GM12878 (cell line): Measurements from ENCODE around the gene CTSS. TPM values are rescaled to one million over a fixed set of nuclear protein-coding genes. Genes with fewer than 3 reads are reported as not detected.

Experiments
- ATAC-seq: fragments of 200-7000 bp; cut with Tn5 transposase; 3 replicates; pipeline ENCODE4 v1.9.1; 2020; ENCODE audit warnings: mild to moderate bottlenecking, moderate library complexity
- BruUV-seq: library from RNA; stranded (reverse); fragments of 400-500 nt; replicated peaks from 2 replicates; lab custom pipeline; 2021; lab: Mats Ljungman, UMichigan
- CTCF ChIA-PET: fragments of 300-600 bp; sonication (Branson Sonifier 250); formaldehyde crosslinking; extraction: SDS; loops from one replicate; lab custom pipeline; 2021; ENCODE audit warnings: inconsistent platforms; lab: Yijun Ruan, JAX
- POLR2A ChIA-PET: fragments of 350-600 bp; formaldehyde crosslinking; extraction: SDS; loops from one replicate; lab custom pipeline; 2021; ENCODE audit warnings: inconsistent platforms; lab: Charles Lee
- RAD21 ChIA-PET: fragments of 300-600 bp; sonication (Branson Sonifier 250); formaldehyde crosslinking; loops from one replicate; lab custom pipeline; 2023; ENCODE audit warnings: antibody characterized with exemption; ENCODE audit not compliant: unreplicated experiment; lab: Charles Lee
- SMC1A ChIA-PET: fragments of 300-600 bp; sonication (Branson Sonifier 250); formaldehyde crosslinking; loops from one replicate; lab custom pipeline; 2023; ENCODE audit not compliant: unreplicated experiment, uncharacterized antibody; lab: Charles Lee
- DNase-seq: peaks from one replicate; pipeline ENCODE4 v3.0.0-alpha.2; 2011; ENCODE audit warnings: low read depth, low spot score
- FAIRE-seq: peaks from 3 replicates; lab custom pipeline; 2011; peaks lifted over from hg19 to GRCh38; lab: Jason Lieb, UNC
- H2AFZ ChIP-seq: 2 replicates; pipeline ENCODE4 v1.6.0; 2011; ENCODE audit warnings: low read depth, low read length, control low read depth; ENCODE audit not compliant: control insufficient read depth
- H3K27ac ChIP-seq: 2 replicates; pipeline ENCODE4 v1.5.1; 2011; ENCODE audit warnings: control low read depth; ENCODE audit not compliant: control insufficient read depth, insufficient read depth
- H3K27me3 ChIP-seq, 2 experiments: replicated peaks in 1 of 2; 2 replicates each; pipeline versions ENCODE4 v1.6.0 to v1.6.1; 2011; ENCODE audit warnings: low read length in 1 of 2; ENCODE audit not compliant: control insufficient read depth in 2 of 2, insufficient read depth in 2 of 2
- H3K36me3 ChIP-seq, 2 experiments: 2 replicates each; pipeline ENCODE4 v1.5.1; 2011; ENCODE audit warnings: low read length in 1 of 2; ENCODE audit not compliant: control insufficient read depth in 2 of 2, insufficient read depth in 2 of 2
- H3K4me1 ChIP-seq: 2 replicates; pipeline ENCODE4 v1.6.1; 2011; ENCODE audit warnings: mild to moderate bottlenecking, low read length, moderate library complexity, mixed read lengths; ENCODE audit not compliant: control insufficient read depth, insufficient read depth
- H3K4me2 ChIP-seq: 2 replicates; pipeline ENCODE4 v1.6.0; 2011; ENCODE audit warnings: control low read depth; ENCODE audit not compliant: control insufficient read depth, insufficient read depth
- H3K4me3 ChIP-seq: fragments of 200-600 bp; sonication (generic); 2 replicates; pipeline ENCODE4 v1.5.1; 2016
- H3K79me2 ChIP-seq: 2 replicates; pipeline ENCODE4 v1.6.0; 2011; ENCODE audit warnings: low read length; ENCODE audit not compliant: control insufficient read depth, insufficient read depth
- H3K9ac ChIP-seq: 2 replicates; pipeline ENCODE4 v1.8.0; 2011; ENCODE audit warnings: low read length, control low read depth, mixed read lengths; ENCODE audit not compliant: control insufficient read depth, insufficient read depth
- H3K9me3 ChIP-seq: replicated peaks from 3 replicates; pipeline ENCODE4 v1.5.1; 2011; ENCODE audit warnings: mild to moderate bottlenecking, low read length; ENCODE audit not compliant: control insufficient read depth, insufficient read depth
- H4K20me1 ChIP-seq: 2 replicates; pipeline ENCODE4 v1.6.0; 2011; ENCODE audit not compliant: control insufficient read depth, insufficient read depth
- ASH2L ChIP-seq: fragments of 300-600, 200-600 bp; sonication (generic); IDR thresholded peaks from 2 replicates; pipeline ENCODE4 v1.6.1; 2017; ENCODE audit warnings: low read depth, mild to moderate bottlenecking, borderline replicate concordance
- BRCA1 ChIP-seq: IDR thresholded peaks from 2 replicates; pipeline ENCODE4 v1.6.1; 2011; ENCODE audit warnings: low read depth, low read length, improper control_type of control experiment
- EP300 ChIP-seq, 2 experiments: fragments of 150-350 bp in 1 of 2; IDR thresholded peaks; 2 replicates each; pipeline ENCODE4 v1.6.1; 2011 to 2012; ENCODE audit warnings: low read depth in 2 of 2, low read length in 2 of 2, borderline replicate concordance in 1 of 2, improper control_type of control experiment in 1 of 2, inconsistent platforms in 1 of 2; ENCODE audit not compliant: control insufficient read depth in 1 of 2
- RB1 ChIP-seq: fragments of 450-650 bp; formaldehyde crosslinking; IDR thresholded peaks from 2 replicates; pipeline ENCODE4 v1.6.1; 2017; ENCODE audit warnings: mild to moderate bottlenecking, borderline replicate concordance
- WGBS: methylation state at CpG from one replicate; pipeline ENCODE4 v1.1.6; 2016; ENCODE audit warnings: low lambda C conversion rate; ENCODE audit not compliant: insufficient replicate concordance, insufficient coverage; ENCODE audit errors: missing lambda C conversion rate; 5-methylcytosine and 5-hydroxymethylcytosine counted together
- in situ Hi-C: fragments of 300-500 bp; cut with MboI; formaldehyde crosslinking; loops from 9 replicates; pipeline ENCODE4 v1.14.3; 2018; ENCODE audit warnings: mixed read lengths
- intact Hi-C: fragments of 100-400 bp; cut with micrococcal nuclease; formaldehyde crosslinking; loops from one replicate; pipeline ENCODE4 v1.14.2; 2022; ENCODE audit not compliant: unreplicated experiment
- polyA plus RNA-seq, 11 experiments: library from polyadenylated mRNA; depleted of rRNA in 4 of 11; unstranded in 6 of 11; stranded (reverse) in 5 of 11; fragments of >200 nt; fragmentation: Nextera tagmentation in 4 of 11; fragmentation: Illumina TruSeq in 1 of 11; extraction: Ambion mirVana in 4 of 11; extraction: Trizol in 1 of 11; gene quantifications; 1 replicate in 1 of 11; 2 replicates in 10 of 11; pipeline versions ENCODE4 v1.2.1 to v1.2.3, GENCODE V29; 2011 to 2016; ENCODE audit warnings: inconsistent platforms in 2 of 11, missing spikeins in 2 of 11, low read depth in 1 of 11
- total RNA-seq, 4 experiments: library from RNA; depleted of rRNA in 3 of 4; stranded (reverse); fragments of >200 nt in 3 of 4; fragmentation: Illumina TruSeq in 1 of 4; extraction: Trizol in 1 of 4; gene quantifications; 2 replicates each; pipeline versions ENCODE4 v1.2.1 to v1.2.3, GENCODE V29; 2013 to 2021
- TF ChIP-seq, protein P1 (sequence below): fragments of 450-650 bp; IDR thresholded peaks from 2 replicates; pipeline ENCODE4 v1.6.1; 2016; ENCODE audit warnings: mild to moderate bottlenecking, moderate library complexity, borderline replicate concordance

Gene CTSS
- total and polyA plus RNA-seq, 10 of the 15 experiments (the other 5 are each of a cell fraction or from before 2014, with no cell fraction given): 32.8 to 174 (median 60.9) TPM

DNA sequence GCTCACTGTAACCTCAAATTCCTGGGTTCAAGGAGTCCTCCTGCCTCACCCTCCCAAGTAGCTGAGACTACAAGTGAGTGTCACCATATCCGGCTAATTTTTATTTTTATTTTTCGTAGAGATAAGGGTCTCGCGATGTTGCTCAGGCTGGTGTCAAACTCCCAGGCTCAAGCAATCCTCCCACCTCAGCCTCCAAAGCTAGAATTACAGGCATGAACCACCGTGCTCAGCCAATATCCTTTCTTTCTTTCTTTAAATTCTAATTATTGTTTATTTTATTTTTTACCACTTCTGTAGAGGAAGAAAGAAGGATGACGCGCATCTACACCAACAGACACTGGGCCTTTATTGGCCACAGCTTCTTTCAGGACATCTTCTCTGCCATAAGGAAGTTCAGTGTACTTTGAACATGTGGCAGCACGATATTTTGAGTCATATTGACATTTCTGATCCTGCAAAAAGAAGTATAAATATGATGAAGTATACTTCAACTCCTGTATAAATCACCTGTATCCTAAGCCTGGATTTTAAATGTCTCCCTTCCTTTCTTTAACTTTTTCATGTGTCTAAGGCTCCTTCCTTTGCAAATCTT lies 15.8 kb downstream of the CTSS start (continued):
- TF ChIP-seq BRCA1: no peak
- no peak for TF ChIP-seq RB1
- TF ChIP-seq, protein P1, sequence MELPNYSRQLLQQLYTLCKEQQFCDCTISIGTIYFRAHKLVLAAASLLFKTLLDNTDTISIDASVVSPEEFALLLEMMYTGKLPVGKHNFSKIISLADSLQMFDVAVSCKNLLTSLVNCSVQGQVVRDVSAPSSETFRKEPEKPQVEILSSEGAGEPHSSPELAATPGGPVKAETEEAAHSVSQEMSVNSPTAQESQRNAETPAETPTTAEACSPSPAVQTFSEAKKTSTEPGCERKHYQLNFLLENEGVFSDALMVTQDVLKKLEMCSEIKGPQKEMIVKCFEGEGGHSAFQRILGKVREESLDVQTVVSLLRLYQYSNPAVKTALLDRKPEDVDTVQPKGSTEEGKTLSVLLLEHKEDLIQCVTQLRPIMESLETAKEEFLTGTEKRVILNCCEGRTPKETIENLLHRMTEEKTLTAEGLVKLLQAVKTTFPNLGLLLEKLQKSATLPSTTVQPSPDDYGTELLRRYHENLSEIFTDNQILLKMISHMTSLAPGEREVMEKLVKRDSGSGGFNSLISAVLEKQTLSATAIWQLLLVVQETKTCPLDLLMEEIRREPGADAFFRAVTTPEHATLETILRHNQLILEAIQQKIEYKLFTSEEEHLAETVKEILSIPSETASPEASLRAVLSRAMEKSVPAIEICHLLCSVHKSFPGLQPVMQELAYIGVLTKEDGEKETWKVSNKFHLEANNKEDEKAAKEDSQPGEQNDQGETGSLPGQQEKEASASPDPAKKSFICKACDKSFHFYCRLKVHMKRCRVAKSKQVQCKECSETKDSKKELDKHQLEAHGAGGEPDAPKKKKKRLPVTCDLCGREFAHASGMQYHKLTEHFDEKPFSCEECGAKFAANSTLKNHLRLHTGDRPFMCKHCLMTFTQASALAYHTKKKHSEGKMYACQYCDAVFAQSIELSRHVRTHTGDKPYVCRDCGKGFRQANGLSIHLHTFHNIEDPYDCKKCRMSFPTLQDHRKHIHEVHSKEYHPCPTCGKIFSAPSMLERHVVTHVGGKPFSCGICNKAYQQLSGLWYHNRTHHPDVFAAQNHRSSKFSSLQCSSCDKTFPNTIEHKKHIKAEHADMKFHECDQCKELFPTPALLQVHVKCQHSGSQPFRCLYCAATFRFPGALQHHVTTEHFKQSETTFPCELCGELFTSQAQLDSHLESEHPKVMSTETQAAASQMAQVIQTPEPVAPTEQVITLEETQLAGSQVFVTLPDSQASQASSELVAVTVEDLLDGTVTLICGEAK: no peak
- no peak for TF ChIP-seq ASH2L

DNA sequence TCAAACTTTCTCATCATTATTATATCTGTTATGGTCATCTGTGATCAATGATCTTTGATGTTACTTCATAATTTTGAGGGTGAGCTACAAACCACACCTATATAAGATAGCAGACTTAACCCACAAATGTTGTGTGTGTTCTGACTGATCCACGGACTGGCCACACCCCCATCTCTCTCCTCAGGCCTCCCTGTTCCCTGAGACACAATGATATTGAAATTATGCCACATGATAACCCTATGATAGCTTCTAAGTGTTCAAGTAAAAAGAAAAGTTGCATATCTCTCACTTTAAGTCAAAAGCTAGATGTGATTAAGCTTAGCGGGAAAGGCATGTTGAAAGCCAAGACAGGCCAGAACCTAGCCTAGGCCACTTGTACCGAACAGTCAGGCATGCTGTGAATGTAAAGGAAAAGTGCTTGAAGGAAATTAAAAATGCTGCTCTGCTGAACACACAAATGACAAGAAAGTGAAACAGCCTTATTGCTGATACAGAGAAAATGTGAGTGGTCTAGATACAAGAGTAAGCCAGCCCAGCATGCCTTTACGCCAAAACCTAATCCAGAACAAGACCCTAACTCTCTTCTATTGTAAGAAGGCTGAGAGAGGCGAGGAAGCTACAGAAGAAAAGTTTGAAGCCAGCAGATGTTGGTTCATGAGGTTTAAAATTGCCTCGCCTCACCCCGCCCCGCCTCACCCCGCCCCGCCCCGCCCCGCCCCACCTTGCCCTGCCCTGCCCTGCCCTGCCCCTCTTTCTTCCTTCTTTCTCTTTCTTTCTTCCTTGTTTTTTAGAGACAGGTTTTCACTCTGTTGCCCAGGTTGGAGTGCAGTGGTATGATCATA lies 16.5 kb downstream of the CTSS start:
- ChIA-PET SMC1A (interaction anchor here (0.7 to 1.6 kb wide), 5 partner anchors 11 to 189 kb away, joined by 3 to 5 read pairs (median 3); partner anchors contain the start of gene GOLPH3L), CTCF (interaction anchor here (0.8 to 1.4 kb wide), 3 partner anchors 9 to 188 kb away, joined by 3 read pairs; no protein-coding TSS in a partner anchor), POLR2A (interaction anchor here (0.5 to 1.5 kb wide), 3 partner anchors 29 to 64 kb away, joined by 3 to 4 read pairs (median 3); partner anchors contain the start of gene HORMAD1), RAD21 (no interaction called here)
- intact Hi-C loops: no loop called here
- WGBS: 94% methylated on average over 8 of the region's 12 CpGs
- no peaks in the 10 kb centered on the region for H3K79me2 ChIP-seq
- H3K4me1 ChIP-seq: no peaks in the 10 kb centered on the region
- H3K27me3 ChIP-seq: no peaks in the 10 kb centered on the region
- no peak overlapping the region for H2AFZ ChIP-seq
- H4K20me1 ChIP-seq: no peaks in the 10 kb centered on the region
- no peak for TF ChIP-seq EP300 (IDR thresholded peaks at IDR 0.05; ENCODE audit: borderline replicate concordance in 1 of 2, control insufficient read depth in 1 of 2, low read depth in 2 of 2, low read length in 2 of 2)
- no peak for ATAC-seq
- in situ Hi-C loops: no loop called here
- FAIRE-seq: no peak
- peaks cover 7 to 26% of the 10 kb centered on the region in 2 experiments for H3K36me3 ChIP-seq
- no peak overlapping the region for H3K9ac ChIP-seq
- H3K27ac ChIP-seq: no peak overlapping the region
- no peaks in the 10 kb centered on the region for H3K9me3 ChIP-seq
- BruUV-seq: no TSS peak
- H3K4me2 ChIP-seq: no peak overlapping the region
- no peak for DNase-seq
- H3K4me3 ChIP-seq: no peak overlapping the region
